IPS DF 6.9 (cell line): ENCODE results near the gene PKP2.

Source experiments
- DNase-seq: peaks from one replicate; pipeline ENCODE4 v3.0.0-alpha.2; 2013; ENCODE audit warnings: low read depth, low spot score
- H3K27ac ChIP-seq: one replicate; pipeline ENCODE4 v1.5.1; 2013; ENCODE audit warnings: low read length, control low read depth
- H3K27me3 ChIP-seq: 2 replicates; pipeline ENCODE4 v1.6.1; 2013; ENCODE audit warnings: mild to moderate bottlenecking, low read length; ENCODE audit not compliant: control insufficient read depth, insufficient read depth
- H3K36me3 ChIP-seq: 2 replicates; pipeline ENCODE4 v1.6.1; 2013; ENCODE audit warnings: low read length; ENCODE audit not compliant: control insufficient read depth, insufficient read depth
- H3K4me1 ChIP-seq: 2 replicates; pipeline ENCODE4 v1.6.1; 2013; ENCODE audit warnings: low read length; ENCODE audit not compliant: control insufficient read depth, insufficient read depth
- H3K4me3 ChIP-seq: 2 replicates; pipeline ENCODE4 v1.5.1; 2013; ENCODE audit warnings: mild to moderate bottlenecking, low read length
- H3K9me3 ChIP-seq: 2 replicates; pipeline ENCODE4 v1.6.1; 2013; ENCODE audit warnings: low read length, inconsistent platforms; ENCODE audit not compliant: control insufficient read depth, insufficient read depth
- WGBS: extraction: QIAGEN DNeasy Blood & Tissue Kit; methylation state at CpG from one replicate; pipeline ENCODE4 v1.1.7; 2013; ENCODE audit warnings: mixed read lengths, missing lambda C conversion rate; ENCODE audit not compliant: insufficient read length, insufficient coverage; 5-methylcytosine and 5-hydroxymethylcytosine counted together

Gene PKP2

DNA sequence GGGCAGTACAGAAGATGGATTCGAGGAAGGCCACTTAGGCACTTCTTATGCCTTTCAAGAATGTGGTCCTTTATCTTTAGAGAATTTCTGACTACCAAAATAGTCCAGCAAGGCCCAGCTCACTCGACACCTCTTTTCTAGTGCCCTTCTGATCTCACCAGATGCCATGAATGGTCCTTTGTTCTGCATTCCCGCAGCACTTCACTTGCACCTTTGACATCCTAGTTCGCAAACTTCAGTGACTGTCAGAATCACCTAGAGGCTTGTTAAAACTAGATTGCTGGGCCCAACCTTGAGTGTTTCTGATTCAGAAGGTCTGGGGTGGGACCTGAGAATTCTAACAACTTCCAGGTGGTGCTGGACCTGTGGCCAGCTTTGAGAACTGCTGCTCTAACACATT, 56.7 kb downstream of the PKP2 start:
- Histone ChIP-seq H3K27me3 (no peaks in the 10 kb centered on the region), H3K36me3 (peaks cover 4% of the 10 kb centered on the region; the same call in 1 of the 2 replicates), H3K4me3 (no peak overlapping the region), H3K27ac (no peak overlapping the region), H3K9me3 (no peaks in the 10 kb centered on the region), H3K4me1 (no peaks in the 10 kb centered on the region)
- no peak for DNase-seq
- no CpG with 5 or more reads among the region's 4 CpGs for WGBS

DNA sequence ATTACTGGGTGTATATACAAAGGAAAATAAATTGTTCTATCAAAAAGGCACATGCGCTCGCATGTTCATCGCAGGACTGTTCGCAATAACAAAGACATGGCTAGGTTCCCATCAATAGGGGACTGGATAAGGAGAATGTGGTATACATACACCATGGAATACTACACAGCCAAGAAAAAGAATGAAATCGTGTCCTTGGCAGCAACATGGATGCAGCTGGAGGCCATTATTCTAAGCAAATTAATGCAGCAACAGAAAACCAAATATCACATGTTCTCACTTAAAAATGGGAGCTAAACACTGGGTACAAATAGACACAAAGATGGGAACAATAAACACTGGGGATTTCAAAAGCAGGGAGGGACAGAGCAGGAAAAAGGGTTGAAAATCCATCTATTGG, 58.6 kb downstream of the PKP2 start:
- no CpG with 5 or more reads among the region's 5 CpGs for WGBS
- H3K9me3 ChIP-seq = no peaks in the 10 kb centered on the region
- no peak overlapping the region for H3K27ac ChIP-seq
- peaks cover 4% of the 10 kb centered on the region; the same call in 1 of the 2 replicates for H3K36me3 ChIP-seq
- H3K4me1 ChIP-seq = no peaks in the 10 kb centered on the region
- H3K4me3 ChIP-seq = no peak overlapping the region
- no peak for DNase-seq
- H3K27me3 ChIP-seq = no peaks in the 10 kb centered on the region

- H3K4me3 ChIP-seq = no peak overlapping the region
- H3K27me3 ChIP-seq = no peaks in the 10 kb centered on the region
- H3K36me3 ChIP-seq = peaks cover 4% of the 10 kb centered on the region; the same call in 1 of the 2 replicates
- no peaks in the 10 kb centered on the region for H3K4me1 ChIP-seq
- no peak for DNase-seq
- H3K27ac ChIP-seq = no peak overlapping the region
- no CpG with 5 or more reads among the region's 3 CpGs for whole genome bisulfite sequencing
- no peaks in the 10 kb centered on the region for H3K9me3 ChIP-seq
Measured at GRCh38 chr12:32836710-32837109, 59.9 kb downstream of the PKP2 start.

- no CpG with 5 or more reads among the region's 2 CpGs for WGBS
- DNase-seq = no peak
- Histone ChIP-seq H3K4me3 (no peak overlapping the region), H3K9me3 (no peaks in the 10 kb centered on the region), H3K36me3 (no peaks in the 10 kb centered on the region), H3K27ac (no peak overlapping the region), H3K27me3 (no peaks in the 10 kb centered on the region), H3K4me1 (no peaks in the 10 kb centered on the region)
Measured at GRCh38 chr12:32834122-32834521, 62.5 kb downstream of the PKP2 start.

DNA sequence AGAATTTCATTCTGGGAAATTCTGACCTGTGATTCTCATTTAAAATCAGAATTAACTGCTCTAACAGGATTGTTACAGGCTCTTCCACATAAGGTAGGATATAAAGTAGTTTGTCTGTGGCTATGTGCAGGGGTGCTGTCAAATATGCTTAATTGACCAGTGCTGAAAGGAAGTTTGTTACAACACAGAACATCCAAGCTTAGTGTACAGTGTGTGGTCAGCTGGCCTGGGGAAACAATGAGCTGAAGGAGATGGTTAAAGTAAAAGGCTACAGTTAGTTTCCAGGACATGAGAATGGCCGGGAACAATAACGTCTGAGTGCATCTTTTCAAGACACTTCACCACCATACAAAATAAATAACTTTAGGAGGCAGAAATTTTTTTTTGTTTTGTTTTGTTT, 68.0 kb downstream of the PKP2 start:
- H3K27ac ChIP-seq = no peak overlapping the region
- H3K4me3 ChIP-seq = no peak overlapping the region
- H3K4me1 ChIP-seq = no peaks in the 10 kb centered on the region; the same call in 1 of the 2 replicates
- H3K36me3 ChIP-seq = no peaks in the 10 kb centered on the region
- no peaks in the 10 kb centered on the region for H3K9me3 ChIP-seq
- DNase-seq = no peak
- no peaks in the 10 kb centered on the region for H3K27me3 ChIP-seq
- WGBS = no CpG with 5 or more reads among the region's 2 CpGs

- Histone ChIP-seq H3K4me3 (no peak overlapping the region), H3K9me3 (no peaks in the 10 kb centered on the region), H3K4me1 (no peaks in the 10 kb centered on the region; the same call in 1 of the 2 replicates), H3K27me3 (no peaks in the 10 kb centered on the region), H3K27ac (no peak overlapping the region), H3K36me3 (no peaks in the 10 kb centered on the region)
- no peak for DNase-seq
- WGBS = no CpG with 5 or more reads among the region's 1 CpG
Measured at GRCh38 chr12:32828120-32828519, 68.5 kb downstream of the PKP2 start.

DNA sequence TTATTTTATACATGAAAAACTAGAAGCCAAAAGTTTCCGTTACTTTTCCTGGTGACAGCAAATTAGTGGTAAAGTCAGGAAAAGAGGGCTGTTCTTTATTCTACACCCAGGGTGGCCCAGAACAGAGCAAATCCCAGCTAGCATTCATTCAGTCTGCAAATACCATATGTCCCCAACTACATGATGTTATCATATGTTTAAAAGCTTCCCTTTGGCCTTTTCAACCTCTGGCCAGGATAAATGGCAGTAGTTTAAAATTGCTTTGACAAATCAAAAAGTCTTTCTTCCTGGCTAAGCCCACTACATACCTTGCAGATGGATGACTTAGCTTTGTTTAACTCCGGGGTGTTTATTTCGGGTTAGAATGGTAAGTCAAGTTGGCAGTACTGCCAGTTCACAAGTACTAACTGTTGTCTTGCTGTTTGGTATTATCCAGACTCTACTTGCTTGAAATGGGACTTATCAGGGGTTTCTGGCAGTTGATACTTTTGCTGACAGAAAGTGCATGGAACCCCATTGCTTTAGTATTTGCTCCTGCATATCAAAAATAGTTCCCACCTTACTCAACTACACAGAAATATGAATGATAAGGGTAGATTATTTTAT, 69.7 kb downstream of the PKP2 start:
- no CpG with 5 or more reads among the region's 3 CpGs for WGBS
- no peak for DNase-seq

DNA sequence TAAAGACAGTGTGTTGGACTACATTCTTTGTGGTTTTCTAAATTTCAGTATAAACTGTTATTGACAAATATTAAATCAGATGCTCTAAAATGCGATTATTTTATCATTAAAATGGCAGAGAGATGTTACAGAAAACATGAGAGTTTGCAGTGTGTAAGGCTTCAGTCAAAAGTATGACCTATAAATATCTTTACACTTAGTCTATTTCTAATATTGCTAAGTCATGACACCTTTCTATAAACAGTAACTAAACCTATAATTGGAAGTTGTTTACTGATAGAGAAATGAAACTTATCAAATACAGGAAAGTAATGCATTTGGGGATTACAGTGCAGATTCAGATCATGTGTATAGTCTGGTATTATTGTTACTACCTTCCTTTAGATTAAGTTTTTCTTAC, 72.0 kb downstream of the PKP2 start:
- H3K36me3 ChIP-seq = no peaks in the 10 kb centered on the region; the same call in 1 of the 2 replicates
- H3K9me3 ChIP-seq = no peaks in the 10 kb centered on the region
- WGBS = no CpG with 5 or more reads among the region's 1 CpG
- no peaks in the 10 kb centered on the region; the same call in 1 of the 2 replicates for H3K4me1 ChIP-seq
- H3K4me3 ChIP-seq = no peak overlapping the region
- no peak overlapping the region for H3K27ac ChIP-seq
- H3K27me3 ChIP-seq = no peaks in the 10 kb centered on the region
- DNase-seq = no peak

More for the DNA sequence above, 69.7 kb downstream of the PKP2 start:
- no peaks in the 10 kb centered on the region for H3K36me3 ChIP-seq
- H3K27me3 ChIP-seq = no peaks in the 10 kb centered on the region
- H3K4me3 ChIP-seq = no peak overlapping the region
- H3K9me3 ChIP-seq = no peaks in the 10 kb centered on the region
- no peaks in the 10 kb centered on the region; the same call in 1 of the 2 replicates for H3K4me1 ChIP-seq
- H3K27ac ChIP-seq = no peak overlapping the region

DNA sequence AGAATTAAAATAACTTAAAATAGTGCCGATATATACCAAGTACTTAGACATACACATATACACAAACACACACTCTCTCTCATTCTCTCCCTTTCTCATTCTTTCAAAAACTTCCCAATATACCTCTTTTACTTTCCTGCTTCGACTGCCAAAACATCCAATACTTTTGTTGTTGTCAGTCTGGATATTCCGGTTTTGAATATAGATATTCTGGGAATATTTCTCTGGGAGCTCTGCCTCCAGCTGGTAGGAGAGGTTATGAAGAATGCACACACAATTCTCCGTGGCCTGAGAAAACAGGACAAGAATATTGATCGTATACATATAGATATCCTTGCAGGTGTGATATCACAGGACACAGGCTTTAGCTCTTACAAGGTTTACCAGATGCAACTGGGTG, 74.2 kb downstream of the PKP2 start:
- WGBS = 100% methylated on average over 1 of the region's 5 CpGs
- Histone ChIP-seq H3K27me3 (no peaks in the 10 kb centered on the region), H3K27ac (no peak overlapping the region), H3K4me1 (no peaks in the 10 kb centered on the region), H3K9me3 (no peaks in the 10 kb centered on the region), H3K4me3 (no peak overlapping the region), H3K36me3 (no peaks in the 10 kb centered on the region; the same call in 1 of the 2 replicates)
- DNase-seq = no peak

- no peak for DNase-seq
- H3K36me3 ChIP-seq = no peaks in the 10 kb centered on the region; the same call in 1 of the 2 replicates
- no peak overlapping the region for H3K27ac ChIP-seq
- no CpG with 5 or more reads among the region's 2 CpGs for WGBS
- no peak overlapping the region for H3K4me3 ChIP-seq
- no peaks in the 10 kb centered on the region for H3K27me3 ChIP-seq
- H3K4me1 ChIP-seq = no peaks in the 10 kb centered on the region
- H3K9me3 ChIP-seq = no peaks in the 10 kb centered on the region
Measured at GRCh38 chr12:32821710-32822109, 74.9 kb downstream of the PKP2 start.

DNA sequence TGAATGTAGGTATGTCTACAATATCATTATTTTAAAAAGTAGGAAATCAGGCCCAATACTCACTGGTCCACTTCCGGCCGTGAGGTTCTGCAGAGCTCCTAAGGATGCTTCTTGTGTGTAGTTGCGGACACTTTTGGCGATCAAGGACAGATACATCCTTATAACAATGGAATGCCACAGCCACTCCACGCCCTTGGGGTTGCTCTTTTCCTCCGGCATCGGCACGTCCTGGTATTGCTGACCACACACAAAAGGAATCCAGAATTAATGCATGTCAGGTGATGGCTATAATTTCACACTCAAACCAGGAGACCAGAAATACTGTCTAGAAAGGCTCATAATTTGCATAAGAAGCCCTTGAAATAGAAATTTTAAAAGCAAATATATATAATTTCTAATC, 75.3 kb downstream of the PKP2 start:
- no CpG with 5 or more reads among the region's 8 CpGs for WGBS
- Histone ChIP-seq H3K27me3 (no peaks in the 10 kb centered on the region), H3K36me3 (no peaks in the 10 kb centered on the region; the same call in 1 of the 2 replicates), H3K9me3 (no peaks in the 10 kb centered on the region), H3K4me3 (no peak overlapping the region), H3K4me1 (no peaks in the 10 kb centered on the region), H3K27ac (no peak overlapping the region)
- DNase-seq = no peak
